Ascending aorta (tissue), 2 donors: Measurements from ENCODE around the gene FOXP1. TPM values are rescaled to one million over a fixed set of nuclear protein-coding genes. Genes with fewer than 3 reads are reported as not detected.

ENCODE experiments used
- DNase-seq, 2 donors: peaks; one replicate each; pipeline ENCODE4 v3.0.0-alpha.2; 2019; ENCODE audit warnings: low spot score in 2 of 2
- H3K27ac ChIP-seq, 2 donors: fragments of 200-600 bp; sonication (generic); one replicate each; pipeline ENCODE4 v1.5.1; 2016 to 2017; ENCODE audit warnings: mild to moderate bottlenecking in 1 of 2
- H3K27me3 ChIP-seq: fragments of 200-600 bp; sonication (generic); one replicate; pipeline ENCODE4 v1.5.1; 2017
- H3K36me3 ChIP-seq, 2 donors: fragments of 200-600 bp; sonication (generic); one replicate each; pipeline ENCODE4 v1.5.1; 2016
- H3K4me1 ChIP-seq, 2 donors: fragments of 200-600 bp; sonication (generic); one replicate each; pipeline ENCODE4 v1.5.1; 2016 to 2017; ENCODE audit warnings: mild to moderate bottlenecking in 1 of 2
- H3K4me3 ChIP-seq, 2 donors: fragments of 200-600 bp; sonication (generic); one replicate each; pipeline ENCODE4 v1.5.1; 2016 to 2017; ENCODE audit warnings: mild to moderate bottlenecking in 1 of 2
- H3K9me3 ChIP-seq, 2 donors: fragments of 200-600 bp; sonication (generic); one replicate each; pipeline ENCODE4 v1.5.1; 2016
- CTCF ChIP-seq, 3 experiments: fragments of 200-600 bp in 2 of 3; fragments of 450-650 bp in 1 of 3; sonication (generic) in 2 of 3; IDR thresholded peaks; one replicate each; pipeline ENCODE4 v1.5.1; 2016 to 2019; ENCODE audit warnings: antibody characterized with exemption in 3 of 3, mild to moderate bottlenecking in 1 of 3, moderate library complexity in 1 of 3
- intact Hi-C: fragments of 100-400 bp; cut with DNase I; formaldehyde crosslinking; loops from one replicate; pipeline ENCODE4 v1.15.1; 2023
- total RNA-seq: library from RNA; depleted of rRNA; stranded (reverse); fragments of >200 nt; gene quantifications from one replicate; pipeline ENCODE4 v1.1.0, GENCODE V29; 2016

The FOXP1 gene
- total RNA-seq, 1 donor from 2014 or later: 171 TPM

GRCh38 chr3:71397046-71397445 lies 186.5 kb downstream of the FOXP1 start:
- DNase-seq: no peak
- H3K9me3 ChIP-seq: no peaks in the 10 kb centered on the region
- TF ChIP-seq CTCF (IDR thresholded peaks at IDR 0.05): peak; percentile 42 to 67 (median 59)
- H3K4me1 ChIP-seq: peaks cover 0 to 18% of the 10 kb centered on the region in 2 donors
- H3K27ac ChIP-seq: no peak overlapping the region
- no peaks in the 10 kb centered on the region for H3K27me3 ChIP-seq
- H3K4me3 ChIP-seq: no peak overlapping the region
- intact Hi-C loops: no loop called here
- no peaks in the 10 kb centered on the region for H3K36me3 ChIP-seq

GRCh38 chr3:71395927-71396695 lies 187.4 kb downstream of the FOXP1 start:
- Histone ChIP-seq H3K27ac (no peak overlapping the region), H3K4me3 (no peak overlapping the region), H3K9me3 (no peaks in the 10 kb centered on the region), H3K27me3 (no peaks in the 10 kb centered on the region), H3K36me3 (no peaks in the 10 kb centered on the region), H3K4me1 (peaks cover 0 to 15% of the 10 kb centered on the region in 2 donors)
- no peak for DNase-seq
- intact Hi-C loops: no loop called here
- no peak for TF ChIP-seq CTCF (IDR thresholded peaks at IDR 0.05)

- Histone ChIP-seq H3K9me3 (no peaks in the 10 kb centered on the region), H3K4me1 (peaks cover 0 to 18% of the 10 kb centered on the region in 2 donors), H3K36me3 (no peaks in the 10 kb centered on the region), H3K4me3 (no peak overlapping the region), H3K27ac (no peak overlapping the region), H3K27me3 (no peaks in the 10 kb centered on the region)
- no peak for DNase-seq
- TF ChIP-seq CTCF (IDR thresholded peaks at IDR 0.05): no peak
- intact Hi-C loops: no loop called here
These were observed 188.1 kb downstream of the FOXP1 start for GRCh38 chr3:71395470-71395869.

GRCh38 chr3:71393745-71394144 lies 189.8 kb downstream of the FOXP1 start:
- no peak for DNase-seq
- TF ChIP-seq CTCF (IDR thresholded peaks at IDR 0.05): no peak
- H3K4me3 ChIP-seq: no peak overlapping the region
- H3K4me1 ChIP-seq: peaks cover 0 to 28% of the 10 kb centered on the region in 2 donors
- H3K9me3 ChIP-seq: no peaks in the 10 kb centered on the region
- no peaks in the 10 kb centered on the region for H3K27me3 ChIP-seq
- intact Hi-C loops: loop anchor here (5.0 kb wide), 1 partner anchor 189 kb away; the partner anchor contains the start of gene FOXP1
- no peak overlapping the region for H3K27ac ChIP-seq
- H3K36me3 ChIP-seq: no peaks in the 10 kb centered on the region

- H3K4me1 ChIP-seq: peaks cover 0 to 28% of the 10 kb centered on the region in 2 donors
- intact Hi-C loops: loop anchor here (5.0 kb wide), 1 partner anchor 189 kb away; the partner anchor contains the start of gene FOXP1
- no peaks in the 10 kb centered on the region for H3K27me3 ChIP-seq
- no peaks in the 10 kb centered on the region for H3K36me3 ChIP-seq
- no peak overlapping the region for H3K27ac ChIP-seq
- no peak for DNase-seq
- TF ChIP-seq CTCF (IDR thresholded peaks at IDR 0.05): no peak
- H3K9me3 ChIP-seq: no peaks in the 10 kb centered on the region
- no peak overlapping the region for H3K4me3 ChIP-seq
These were observed 190.4 kb downstream of the FOXP1 start for GRCh38 chr3:71393093-71393492.
